GM23338 (cell line): ENCODE data around the gene ADAMTS13. TPM values are rescaled to one million over a fixed set of nuclear protein-coding genes. Genes with fewer than 3 reads are reported as not detected.
A peak's percentile ranks its signal among the peaks of the same experiment; 100 is the strongest.

Experiments used
- ATAC-seq: fragments of 200-7000 bp; cut with Tn5 transposase; 3 replicates; pipeline ENCODE4 v1.9.1; 2020
- DNase-seq: peaks from one replicate; pipeline ENCODE4 v3.0.0-alpha.2; 2015; ENCODE audit warnings: low spot score
- H2AFZ ChIP-seq: fragments of 200-600 bp; sonication (generic); 2 replicates; pipeline ENCODE4 v1.8.0; 2016; ENCODE audit warnings: antibody characterized with exemption, mild to moderate bottlenecking, moderate library complexity
- H3F3A ChIP-seq: fragments of 200-600 bp; sonication (generic); replicated peaks from 2 replicates; pipeline ENCODE4 v1.8.0; 2017; ENCODE audit warnings: antibody characterized with exemption, mixed run types, low read depth
- H3K27ac ChIP-seq: fragments of 200-600 bp; sonication (generic); 2 replicates; pipeline ENCODE4 v1.6.1; 2016; ENCODE audit warnings: low read depth
- H3K27me3 ChIP-seq: fragments of 200-600 bp; sonication (generic); 2 replicates; pipeline ENCODE4 v1.8.0; 2016; ENCODE audit warnings: mild to moderate bottlenecking, mixed run types, moderate library complexity; ENCODE audit not compliant: insufficient read depth
- H3K36me3 ChIP-seq: fragments of 200-600 bp; sonication (generic); 2 replicates; pipeline ENCODE4 v1.8.0; 2016; ENCODE audit warnings: mild to moderate bottlenecking; ENCODE audit not compliant: insufficient read depth
- H3K4me1 ChIP-seq: fragments of 200-600 bp; sonication (generic); 2 replicates; pipeline ENCODE4 v1.8.0; 2016; ENCODE audit warnings: mild to moderate bottlenecking, moderate library complexity; ENCODE audit not compliant: insufficient read depth
- H3K4me2 ChIP-seq: fragments of 200-600 bp; sonication (generic); 2 replicates; pipeline ENCODE4 v1.7.1; 2017; ENCODE audit warnings: mixed run types
- H3K4me3 ChIP-seq: fragments of 200-600 bp; sonication (generic); 2 replicates; pipeline ENCODE4 v1.6.1; 2016; ENCODE audit warnings: mixed run types
- H3K79me2 ChIP-seq: fragments of 200-600 bp; sonication (generic); replicated peaks from 2 replicates; pipeline ENCODE4 v1.8.0; 2017; ENCODE audit warnings: mild to moderate bottlenecking; ENCODE audit not compliant: insufficient read depth
- H3K9me2 ChIP-seq: fragments of 200-600 bp; sonication (generic); 2 replicates; pipeline ENCODE4 v1.8.0; 2017; ENCODE audit not compliant: insufficient read depth
- H4K20me1 ChIP-seq: fragments of 200-600 bp; sonication (generic); replicated peaks from 2 replicates; pipeline ENCODE4 v1.8.0; 2017; ENCODE audit warnings: mild to moderate bottlenecking; ENCODE audit not compliant: insufficient read depth
- H3K27ac Mint-ChIP-seq: 2 replicates; pipeline ENCODE4 v1.8.0; 2020; ENCODE audit warnings: inconsistent platforms, mild to moderate bottlenecking, moderate library complexity, mixed read lengths
- H3K27me3 Mint-ChIP-seq: 3 replicates; pipeline ENCODE4 v1.8.0; 2022; ENCODE audit warnings: low read depth, mild to moderate bottlenecking, moderate library complexity, mixed read lengths, inconsistent platforms; ENCODE audit not compliant: insufficient read depth, poor library complexity
- H3K36me3 Mint-ChIP-seq: 3 replicates; pipeline ENCODE4 v1.8.0; 2021; ENCODE audit warnings: low read depth, mild to moderate bottlenecking, inconsistent platforms, moderate library complexity, mixed read lengths
- H3K4me1 Mint-ChIP-seq: 3 replicates; pipeline ENCODE4 v1.8.0; 2020; ENCODE audit warnings: mild to moderate bottlenecking, inconsistent platforms, mixed read lengths
- H3K4me3 Mint-ChIP-seq: 3 replicates; pipeline ENCODE4 v1.8.0; 2021; ENCODE audit warnings: moderate library complexity, mild to moderate bottlenecking, inconsistent platforms, mixed read lengths
- H3K9me3 Mint-ChIP-seq: 3 replicates; pipeline ENCODE4 v1.8.0; 2020; ENCODE audit warnings: moderate library complexity, mild to moderate bottlenecking, inconsistent platforms, mixed read lengths
- CREB1 ChIP-seq: fragments of 250-450 bp; sonication (Bioruptor Pico); IDR thresholded peaks from 2 replicates; pipeline ENCODE4 v1.5.0; 2020; ENCODE audit warnings: low read depth, mild to moderate bottlenecking, moderate library complexity
- CTCF ChIP-seq, 2 experiments: fragments of 200-600 bp in 1 of 2; sonication (generic) in 1 of 2; conservative IDR thresholded peaks; 2 replicates each; pipeline versions ENCODE4 v1.5.1 to v1.6.1; 2016 to 2017; ENCODE audit warnings: antibody characterized with exemption in 2 of 2, low read depth in 2 of 2, mild to moderate bottlenecking in 2 of 2, moderate library complexity in 1 of 2
- ETS1 ChIP-seq: IDR thresholded peaks from 2 replicates; pipeline ENCODE4 v1.6.1; 2016; ENCODE audit warnings: antibody characterized with exemption
- EZH2 ChIP-seq: fragments of 200-600 bp; sonication (generic); IDR thresholded peaks from one replicate; pipeline ENCODE4 v1.8.0; 2017; ENCODE audit warnings: antibody characterized with exemption, mild to moderate bottlenecking, low read depth; ENCODE audit not compliant: unreplicated experiment
- EZH2phosphoT487 ChIP-seq: fragments of 200-600 bp; sonication (generic); IDR thresholded peaks from one replicate; pipeline ENCODE4 v1.8.1; 2018; ENCODE audit warnings: antibody characterized with exemption; ENCODE audit not compliant: unreplicated experiment
- JUNB ChIP-seq: IDR thresholded peaks from one replicate; pipeline ENCODE4 v1.6.1; 2016; ENCODE audit warnings: antibody characterized with exemption; ENCODE audit not compliant: unreplicated experiment
- POLR2AphosphoS5 ChIP-seq: IDR thresholded peaks from 2 replicates; pipeline ENCODE4 v1.6.1; 2016; ENCODE audit warnings: antibody characterized with exemption, low read depth
- REST ChIP-seq: IDR thresholded peaks from one replicate; pipeline ENCODE4 v1.6.1; 2018; ENCODE audit warnings: antibody characterized with exemption; ENCODE audit not compliant: unreplicated experiment
- ZNF331 ChIP-seq: fragments of 250-450 bp; sonication (Bioruptor Pico); IDR thresholded peaks from 2 replicates; pipeline ENCODE4 v1.5.0; 2020; ENCODE audit warnings: low read depth, mild to moderate bottlenecking, moderate library complexity
- ZNF462 ChIP-seq: fragments of 250-450 bp; sonication (Bioruptor Pico); IDR thresholded peaks from 2 replicates; pipeline ENCODE4 v1.5.0; 2020; ENCODE audit warnings: mild to moderate bottlenecking, moderate library complexity
- polyA plus RNA-seq: library from polyadenylated mRNA; unstranded; fragments of >200 nt; fragmentation: Nextera tagmentation; extraction: Ambion mirVana; gene quantifications from 2 replicates; pipeline ENCODE4 v1.2.1, GENCODE V29; 2016
- total RNA-seq: library from RNA; depleted of rRNA; stranded (reverse); fragments of >200 nt; shearing (Covaris generic); gene quantifications from 2 replicates; pipeline ENCODE4 v1.2.3, GENCODE V29; 2014

The ADAMTS13 gene
- total and polyA plus RNA-seq, 2 experiments from 2014 or later: 6.0 TPM

- H3K27ac Mint-ChIP-seq: no peak overlapping the region
- H3K4me1 Mint-ChIP-seq: peaks cover 8% of the 10 kb centered on the region
- peaks cover 3% of the 10 kb centered on the region; the same call in 2 of the 3 replicates for H3K36me3 Mint-ChIP-seq
- H3K79me2 ChIP-seq: peaks cover 16% of the 10 kb centered on the region
- H3K27me3 ChIP-seq: no peaks in the 10 kb centered on the region
- DNase-seq: no peak
- H3K4me3 ChIP-seq: 0 out of 2 replicates have a peak overlapping the region, but pooled peaks have one; percentile 85
- peaks cover 8% of the 10 kb centered on the region for H3K4me1 ChIP-seq
- no peak overlapping the region for H3K4me2 ChIP-seq
- H3K27ac ChIP-seq: no peak overlapping the region
- H3K27me3 Mint-ChIP-seq: peaks cover 3% of the 10 kb centered on the region
- TF ChIP-seq ZNF462 (CRISPR knock-in tag) (no peak), ETS1 (no peak), EZH2 (no peak), POLR2AphosphoS5 (no peak), CTCF (conservative IDR thresholded peaks at IDR 0.05; ENCODE audit: low read depth in 2 of 2) (no peak), REST (no peak), JUNB (no peak), CREB1 (no peak), ZNF331 (no peak), EZH2phosphoT487 (no peak)
- H3K4me3 Mint-ChIP-seq: no peak overlapping the region
- ATAC-seq: no peak
- peaks cover 3% of the 10 kb centered on the region; the same call in 1 of the 2 replicates for H3K36me3 ChIP-seq
- H4K20me1 ChIP-seq: no peaks in the 10 kb centered on the region; the same call in 1 of the 2 replicates
- no peak overlapping the region for H2AFZ ChIP-seq
- 0 out of 2 replicates have a peak, but pooled peaks cover 2% of the 10 kb centered on the region for H3F3A ChIP-seq
- H3K9me3 Mint-ChIP-seq: no peaks in the 10 kb centered on the region
- no peaks in the 10 kb centered on the region for H3K9me2 ChIP-seq
These were observed 54.8 kb downstream of the ADAMTS13 start for GRCh38 chr9:133476941-133477340.
